Measurements from ENCODE around the gene IFNL2.
"Not testable (repeated sequence)": the region's sequence is repeated elsewhere in the genome, so short reads cannot be mapped to it uniquely, and the experiment has no call there.

GRCh38 chr19:39273859-39274258, 5.7 kb downstream of the IFNL2 start:
- not testable (repeated sequence) for TF ChIP-seq CTCF, POLR2A (IDR thresholded peaks at IDR 0.05)
